SK-N-MC (cell line): ENCODE measurements around the gene TEAD1.

Experiments
- DNase-seq: peaks from one replicate; pipeline ENCODE4 v3.0.0-alpha.2; 2011; ENCODE audit warnings: low read depth, low spot score
- H3K27ac ChIP-seq: fragments of 200-600 bp; sonication (generic); 2 replicates; pipeline ENCODE4 v1.5.1; 2016; ENCODE audit warnings: mixed run types
- H3K36me3 ChIP-seq: fragments of 200-600 bp; sonication (generic); 2 replicates; pipeline ENCODE4 v1.6.1; 2017; ENCODE audit warnings: antibody characterized with exemption, low read length, mixed read lengths; ENCODE audit not compliant: insufficient read depth
- H3K4me3 ChIP-seq: fragments of 200-600 bp; sonication (generic); 2 replicates; pipeline ENCODE4 v1.5.1; 2016
- H3K9ac ChIP-seq: fragments of 200-600 bp; sonication (generic); 2 replicates; pipeline ENCODE4 v1.8.0; 2017; ENCODE audit warnings: mixed run types, mixed read lengths; ENCODE audit not compliant: insufficient read length
- H3K9me3 ChIP-seq: fragments of 200-600 bp; sonication (generic); 2 replicates; pipeline ENCODE4 v1.6.1; 2017; ENCODE audit warnings: low read depth, mild to moderate bottlenecking, antibody characterized with exemption, low read length, moderate library complexity, mixed read lengths
- EZH2 ChIP-seq: fragments of 200-600 bp; sonication (generic); IDR thresholded peaks from one replicate; pipeline ENCODE4 v1.6.1; 2017; ENCODE audit warnings: antibody characterized with exemption
- FOXP2 ChIP-seq: optimal IDR thresholded peaks from 2 replicates; pipeline ENCODE3; 2011; ENCODE audit warnings: mild to moderate bottlenecking, moderate library complexity; ENCODE audit not compliant: insufficient read depth; ENCODE audit errors: extremely low read length, control extremely low read depth
- POLR2AphosphoS5 ChIP-seq: IDR thresholded peaks from 2 replicates; pipeline ENCODE4 v1.6.1; 2012; ENCODE audit warnings: mild to moderate bottlenecking, low read depth, low read length, borderline replicate concordance

Gene TEAD1

GRCh38 chr11:12827369-12827768 lies 153.1 kb downstream of the TEAD1 start:
- Histone ChIP-seq H3K36me3 (no peaks in the 10 kb centered on the region), H3K4me3 (peak overlapping the region; percentile 68; the same call in 1 of the 2 replicates), H3K9ac (no peak overlapping the region), H3K9me3 (no peaks in the 10 kb centered on the region), H3K27ac (peak overlapping the region; percentile 61)
- no peak for DNase-seq
- TF ChIP-seq EZH2 (no peak), POLR2AphosphoS5 (no peak), FOXP2 (no peak)

- Histone ChIP-seq H3K9me3 (no peaks in the 10 kb centered on the region), H3K36me3 (no peaks in the 10 kb centered on the region), H3K9ac (peak overlapping the region; percentile 19), H3K4me3 (peak overlapping the region; percentile 68), H3K27ac (peak overlapping the region; percentile 61)
- peak; percentile 55; the same call in 1 of the 2 replicates for TF ChIP-seq POLR2AphosphoS5
- no peak for TF ChIP-seq FOXP2
- no peak for TF ChIP-seq EZH2
- no peak for DNase-seq
Measured at GRCh38 chr11:12827929-12828812, 153.9 kb downstream of the TEAD1 start.

- no peak for DNase-seq
- no peaks in the 10 kb centered on the region for H3K9me3 ChIP-seq
- peak overlapping the region; percentile 68 for H3K4me3 ChIP-seq
- peak overlapping the region; percentile 19 for H3K9ac ChIP-seq
- H3K27ac ChIP-seq = peak overlapping the region; percentile 61; the same call in 1 of the 2 replicates
- no peaks in the 10 kb centered on the region for H3K36me3 ChIP-seq
- TF ChIP-seq EZH2 = no peak
- no peak for TF ChIP-seq FOXP2
- TF ChIP-seq POLR2AphosphoS5 = no peak
Measured at GRCh38 chr11:12829131-12829530, 154.9 kb downstream of the TEAD1 start.

GRCh38 chr11:12829540-12830314 lies 155.5 kb downstream of the TEAD1 start:
- no peak for TF ChIP-seq POLR2AphosphoS5
- no peak for TF ChIP-seq FOXP2
- TF ChIP-seq EZH2 = no peak
- Histone ChIP-seq H3K9me3 (no peaks in the 10 kb centered on the region), H3K9ac (no peak overlapping the region), H3K4me3 (no peak overlapping the region), H3K36me3 (no peaks in the 10 kb centered on the region), H3K27ac (no peak overlapping the region)
- no peak for DNase-seq

- H3K9ac ChIP-seq = no peak overlapping the region
- no peak for TF ChIP-seq FOXP2
- no peak for TF ChIP-seq EZH2
- no peak for TF ChIP-seq POLR2AphosphoS5
- H3K36me3 ChIP-seq = no peaks in the 10 kb centered on the region
- H3K9me3 ChIP-seq = no peaks in the 10 kb centered on the region
- DNase-seq = no peak
- H3K27ac ChIP-seq = no peak overlapping the region
- H3K4me3 ChIP-seq = no peak overlapping the region
Measured at GRCh38 chr11:12831471-12832202, 157.4 kb downstream of the TEAD1 start.

GRCh38 chr11:12832480-12833224 lies 158.4 kb downstream of the TEAD1 start:
- DNase-seq = no peak

GRCh38 chr11:12834166-12834565 lies 159.9 kb downstream of the TEAD1 start:
- Histone ChIP-seq H3K36me3 (no peaks in the 10 kb centered on the region), H3K9me3 (no peaks in the 10 kb centered on the region), H3K9ac (no peak overlapping the region), H3K27ac (no peak overlapping the region), H3K4me3 (no peak overlapping the region)
- TF ChIP-seq EZH2 = no peak
- TF ChIP-seq POLR2AphosphoS5 = no peak
- no peak for TF ChIP-seq FOXP2
- DNase-seq = no peak

More at GRCh38 chr11:12832480-12833224, 158.4 kb downstream of the TEAD1 start:
- H3K4me3 ChIP-seq = no peak overlapping the region
- H3K9ac ChIP-seq = no peak overlapping the region
- no peak overlapping the region for H3K27ac ChIP-seq
- TF ChIP-seq POLR2AphosphoS5 (no peak), EZH2 (no peak), FOXP2 (no peak)
- no peaks in the 10 kb centered on the region for H3K9me3 ChIP-seq
- no peaks in the 10 kb centered on the region for H3K36me3 ChIP-seq

- H3K27ac ChIP-seq = no peak overlapping the region
Measured at GRCh38 chr11:12834630-12835029, 160.4 kb downstream of the TEAD1 start.

More at GRCh38 chr11:12834630-12835029, 160.4 kb downstream of the TEAD1 start:
- Histone ChIP-seq H3K9me3 (no peaks in the 10 kb centered on the region), H3K4me3 (no peak overlapping the region), H3K9ac (no peak overlapping the region), H3K36me3 (no peaks in the 10 kb centered on the region)
- no peak for DNase-seq
- TF ChIP-seq EZH2 = no peak
- TF ChIP-seq FOXP2 = no peak
- no peak for TF ChIP-seq POLR2AphosphoS5
